Endothelial cell of hepatic sinusoid (primary cell): Measurements from ENCODE around the gene ATP10A.

Source experiments
- in situ Hi-C: cut with HindIII; loops from 2 replicates; pipeline ENCODE4 v1.10.0; 2017; ENCODE audit warnings: low sequenced_read_pairs

Gene ATP10A

GRCh38 chr15:25727116-25727515, 136.0 kb downstream of the ATP10A start:
- in situ Hi-C loops = no loop called here

GRCh38 chr15:25725758-25726157, 137.4 kb downstream of the ATP10A start:
- in situ Hi-C loops = no loop called here

- in situ Hi-C loops = no loop called here
Observed at GRCh38 chr15:25724899-25725298, 138.2 kb downstream of the ATP10A start.

- in situ Hi-C loops = no loop called here
Observed at GRCh38 chr15:25721605-25721955, 141.5 kb downstream of the ATP10A start.

GRCh38 chr15:25719101-25719985, 143.8 kb downstream of the ATP10A start:
- in situ Hi-C loops = no loop called here

GRCh38 chr15:25718597-25718996, 144.5 kb downstream of the ATP10A start:
- in situ Hi-C loops = no loop called here

GRCh38 chr15:25718169-25718536, 145.0 kb downstream of the ATP10A start:
- in situ Hi-C loops = no loop called here

GRCh38 chr15:25717457-25718168, 145.5 kb downstream of the ATP10A start:
- in situ Hi-C loops = no loop called here

- in situ Hi-C loops = no loop called here
Observed at GRCh38 chr15:25717127-25717456, 146.0 kb downstream of the ATP10A start.

- in situ Hi-C loops = no loop called here
Observed at GRCh38 chr15:25716414-25717126, 146.6 kb downstream of the ATP10A start.

- in situ Hi-C loops = no loop called here
Observed at GRCh38 chr15:25715536-25716413, 147.4 kb downstream of the ATP10A start.

- in situ Hi-C loops = no loop called here
Observed at GRCh38 chr15:25714538-25714840, 148.6 kb downstream of the ATP10A start.

GRCh38 chr15:25713736-25714537, 149.2 kb downstream of the ATP10A start:
- in situ Hi-C loops = no loop called here

GRCh38 chr15:25712961-25713355, 150.2 kb downstream of the ATP10A start:
- in situ Hi-C loops = no loop called here

GRCh38 chr15:25712192-25712960, 150.8 kb downstream of the ATP10A start:
- in situ Hi-C loops = no loop called here

- in situ Hi-C loops = no loop called here
Observed at GRCh38 chr15:25711691-25712090, 151.4 kb downstream of the ATP10A start.

- in situ Hi-C loops = no loop called here
Observed at GRCh38 chr15:25711164-25711563, 152.0 kb downstream of the ATP10A start.

GRCh38 chr15:25710184-25710583, 152.9 kb downstream of the ATP10A start:
- in situ Hi-C loops = no loop called here

- in situ Hi-C loops = no loop called here
Observed at GRCh38 chr15:25709437-25710159, 153.5 kb downstream of the ATP10A start.
